ENCODE data around the gene GSTA3.
"Not testable (repeated sequence)": the region's sequence is repeated elsewhere in the genome, so short reads cannot be mapped to it uniquely, and the experiment has no call there.

Gene GSTA3

DNA sequence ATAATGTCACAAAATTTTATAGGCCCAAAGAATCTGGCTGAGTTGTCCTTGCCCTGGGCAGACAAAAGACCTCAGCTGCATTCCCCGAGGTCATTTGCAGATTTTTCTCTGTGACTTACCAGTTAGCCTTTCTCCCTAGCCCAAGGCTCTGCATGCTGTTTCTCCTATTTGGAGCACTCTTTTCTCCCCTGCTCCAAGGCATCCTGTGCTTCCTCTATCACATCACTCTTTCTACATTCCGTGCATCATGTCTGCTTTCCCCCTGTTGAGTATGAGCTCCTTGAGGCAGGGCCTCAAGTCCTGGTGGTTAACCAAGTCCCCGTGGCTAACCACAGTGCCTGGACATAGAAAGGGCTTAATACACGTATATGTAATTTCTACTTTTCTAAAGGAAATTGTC is 593 bp upstream of the GSTA3 start:
- no peak for DNase-seq (ENCODE audit: low spot score)

- DNase-seq (ENCODE audit: low spot score): no peak
These were observed 367 bp downstream of the GSTA3 start for GRCh38 chr6:52909131-52909530.

DNA sequence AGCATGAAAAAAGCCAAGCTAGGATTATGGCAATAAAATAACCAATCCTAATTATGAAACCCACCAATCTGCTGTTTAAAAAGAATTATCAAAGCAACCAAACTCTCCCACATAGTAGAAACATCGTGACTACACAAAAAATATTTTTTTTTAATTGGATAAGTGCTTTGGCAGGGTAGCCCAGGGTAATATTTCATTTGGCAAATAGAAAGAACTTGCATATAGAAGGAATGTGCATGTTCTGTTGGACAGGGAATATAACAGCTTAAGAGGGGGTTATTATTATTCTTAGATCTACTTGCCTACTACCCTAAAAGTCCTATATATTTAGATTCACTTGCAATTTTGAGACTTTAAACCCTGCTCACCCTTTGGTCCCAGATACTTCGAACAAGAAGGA is 972 bp downstream of the GSTA3 start:
- no peak for DNase-seq (ENCODE audit: low spot score)

GRCh38 chr6:52904562-52905279 is 4.8 kb downstream of the GSTA3 start:
- peak; percentile 16 for DNase-seq (ENCODE audit: low spot score)

GRCh38 chr6:52900536-52900935 is 9.0 kb downstream of the GSTA3 start:
- DNase-seq (ENCODE audit: low spot score): no peak

DNA sequence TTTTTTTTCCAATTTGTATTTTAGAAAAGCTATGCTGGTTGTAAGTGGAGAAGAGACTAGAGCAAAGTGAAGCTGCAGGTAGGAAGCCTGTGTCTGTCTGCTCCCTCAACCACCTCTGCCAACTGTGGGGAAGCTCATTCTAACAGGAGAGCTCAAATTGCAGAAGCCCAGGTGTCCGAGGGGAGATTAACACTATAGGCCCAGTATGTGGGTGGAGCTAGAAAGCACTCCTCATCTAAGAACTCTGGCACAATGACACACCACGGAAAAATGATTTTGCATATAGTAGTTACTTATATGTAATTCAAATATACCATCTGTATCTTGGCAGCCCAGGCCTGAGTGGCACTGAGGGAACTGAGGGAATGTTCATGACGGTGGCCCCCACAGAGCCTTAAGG is 13.7 kb downstream of the GSTA3 start:
- not testable (repeated sequence) for DNase-seq (ENCODE audit: low spot score)

DNA sequence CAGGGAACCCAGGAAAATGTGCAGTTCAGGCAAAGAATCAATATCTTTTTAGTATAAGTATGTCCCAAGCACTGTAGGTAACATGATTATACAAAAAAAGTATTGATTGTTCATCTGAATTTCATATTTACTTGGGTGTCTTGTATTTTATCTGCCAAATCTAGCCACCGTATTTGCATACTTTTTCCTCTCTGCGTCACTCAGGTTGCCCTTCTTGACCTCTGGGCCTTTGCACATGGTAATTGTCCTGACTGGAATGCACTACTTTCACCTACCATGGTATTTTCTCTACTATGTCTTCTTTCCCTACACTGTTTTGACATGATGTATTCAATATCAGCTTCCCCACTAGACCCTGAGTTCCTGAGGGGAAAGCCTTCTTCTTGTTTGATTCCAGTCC is 15.2 kb downstream of the GSTA3 start:
- no peak for DNase-seq (ENCODE audit: low spot score)

DNA sequence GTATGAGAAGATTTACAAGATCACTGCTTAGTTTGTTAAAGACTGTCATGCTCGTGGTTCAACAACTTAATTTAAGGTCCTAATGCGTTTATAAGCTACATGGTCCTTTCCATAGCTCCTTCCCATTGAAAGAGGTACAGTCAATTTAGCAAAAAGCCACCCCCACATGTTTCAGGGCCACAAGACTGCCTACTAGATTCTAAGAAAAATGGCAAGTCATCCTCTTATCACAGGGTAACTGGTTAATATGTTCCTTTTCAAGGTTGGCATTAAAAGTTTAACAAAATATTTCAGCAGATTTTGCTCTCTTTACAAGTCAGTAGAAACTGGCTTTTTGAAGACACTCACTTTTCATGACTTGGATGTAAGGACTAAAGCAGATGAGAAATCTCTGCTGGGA is 15.7 kb downstream of the GSTA3 start:
- DNase-seq (ENCODE audit: low spot score): no peak

DNA sequence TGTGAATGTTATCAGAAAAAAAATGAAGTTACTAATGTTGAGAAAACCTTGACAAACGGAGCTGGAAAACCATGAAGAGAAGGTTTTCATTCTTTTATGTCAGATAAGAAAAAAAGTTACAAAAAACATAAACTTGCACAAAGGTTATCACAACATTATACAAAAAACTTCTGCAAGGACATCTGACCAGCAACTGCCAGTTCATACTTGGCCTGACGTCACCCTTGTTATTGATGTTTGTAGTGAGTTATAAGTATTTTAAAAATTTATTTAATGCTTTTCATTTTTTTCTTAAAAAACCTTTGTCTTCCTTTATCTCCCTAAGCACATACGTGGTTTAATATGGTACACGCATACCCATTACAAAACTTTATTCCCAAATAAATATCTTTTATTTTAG is 16.3 kb downstream of the GSTA3 start:
- DNase-seq (ENCODE audit: low spot score): no peak

GRCh38 chr6:52890018-52890417 is 19.5 kb downstream of the GSTA3 start:
- no peak for DNase-seq (ENCODE audit: low spot score)

- no peak for DNase-seq (ENCODE audit: low spot score)
These were observed 21.5 kb downstream of the GSTA3 start for GRCh38 chr6:52887910-52888524.

GRCh38 chr6:52881996-52882841 is 27.3 kb downstream of the GSTA3 start:
- DNase-seq (ENCODE audit: low spot score): peak; percentile 88

GRCh38 chr6:52881662-52881995 is 27.9 kb downstream of the GSTA3 start:
- no peak for DNase-seq (ENCODE audit: low spot score)

GRCh38 chr6:52877786-52878185 is 31.7 kb downstream of the GSTA3 start:
- no peak for DNase-seq (ENCODE audit: low spot score)

GRCh38 chr6:52877168-52877567 is 32.3 kb downstream of the GSTA3 start:
- DNase-seq (ENCODE audit: low spot score): peak; percentile 72

DNA sequence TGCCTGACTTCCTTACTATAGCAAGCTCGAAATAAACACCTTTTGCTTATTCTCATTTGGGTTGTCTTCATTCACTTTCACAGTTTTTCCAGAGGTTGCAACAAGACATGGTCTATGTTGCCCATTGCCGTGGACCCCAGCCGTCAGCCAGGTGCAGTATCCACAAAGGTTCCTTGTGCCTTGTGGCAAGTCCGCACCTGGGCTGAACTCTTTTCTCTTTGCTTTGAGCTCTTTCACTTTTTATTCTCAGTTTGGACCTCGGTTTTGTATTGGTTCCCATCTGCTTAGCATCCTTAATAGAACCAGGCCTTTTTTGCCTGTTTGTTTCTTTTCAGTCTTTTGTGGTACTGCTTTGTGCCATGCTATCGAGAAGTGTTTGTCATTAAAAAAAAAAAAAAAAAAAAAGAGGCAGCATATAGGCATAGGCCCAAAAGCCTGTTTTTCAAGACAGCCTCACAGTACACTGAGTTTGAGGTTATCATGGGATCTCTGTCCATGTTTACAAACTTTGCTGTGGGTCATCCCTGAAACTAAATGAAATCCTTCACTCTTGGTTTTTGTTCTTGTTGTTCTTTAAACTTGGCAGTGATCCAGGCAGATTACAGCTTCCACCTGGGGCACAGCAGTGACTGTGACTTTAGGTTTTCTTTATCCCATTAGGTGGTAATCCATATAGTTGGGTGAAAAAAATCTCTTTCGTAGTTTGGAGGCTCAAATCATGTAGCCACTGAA is 33.3 kb downstream of the GSTA3 start:
- DNase-seq (ENCODE audit: low spot score): no peak

- DNase-seq (ENCODE audit: low spot score): no peak
These were observed 37.5 kb downstream of the GSTA3 start for GRCh38 chr6:52872031-52872430.

DNA sequence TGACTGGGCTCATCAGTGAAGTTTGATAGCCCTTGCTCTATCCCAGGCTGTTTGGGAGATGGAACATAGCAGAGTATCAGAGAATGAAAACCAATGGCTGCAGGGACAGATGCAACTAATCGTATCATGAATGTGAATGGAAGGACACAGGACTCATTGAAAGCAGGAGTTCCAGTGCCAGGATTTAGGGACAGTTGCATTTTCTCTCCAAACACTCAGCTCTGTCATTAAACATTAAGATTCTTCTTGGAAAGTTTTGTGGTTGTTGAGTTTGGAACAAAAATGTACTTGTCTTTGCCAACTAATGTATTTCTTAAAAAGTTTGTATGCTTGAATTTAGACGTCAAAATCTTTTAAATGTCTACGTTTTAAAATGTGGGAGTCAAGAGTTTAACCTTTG is 37.9 kb downstream of the GSTA3 start:
- DNase-seq (ENCODE audit: low spot score): no peak

DNA sequence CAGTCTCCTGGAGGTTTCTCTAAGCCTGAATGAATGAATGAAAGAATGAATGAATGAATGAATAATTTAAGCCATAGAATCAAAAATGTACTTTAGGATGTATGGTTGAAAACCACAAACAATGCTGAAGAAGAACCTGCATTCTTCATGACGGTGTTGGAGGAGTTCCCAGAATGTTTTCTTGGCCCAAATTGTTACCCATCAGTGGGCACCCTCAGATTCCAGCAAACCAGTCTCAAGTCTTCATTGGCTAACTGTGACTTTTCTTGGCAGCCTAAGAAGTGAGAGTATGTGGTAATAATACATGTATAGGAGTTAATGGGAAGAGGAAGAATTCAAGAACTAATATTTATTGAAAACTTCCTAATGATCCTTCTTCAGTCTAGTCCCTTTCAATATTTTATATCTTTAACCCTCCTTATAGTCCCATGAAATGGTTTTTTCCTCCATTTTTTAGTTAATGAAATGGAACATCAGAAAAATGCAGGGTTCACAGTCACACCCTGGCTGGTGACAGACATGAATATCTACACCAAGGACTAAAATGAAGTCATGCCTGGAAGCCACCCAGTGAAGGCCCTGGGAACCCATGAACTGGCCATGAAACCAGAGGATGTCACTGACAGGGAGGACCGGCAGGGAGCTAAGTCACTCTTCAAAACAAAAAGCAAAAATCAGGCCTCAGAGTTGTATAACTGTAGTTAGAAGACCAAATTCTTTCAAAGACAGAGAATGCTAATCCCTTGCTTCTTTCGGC is 39.0 kb downstream of the GSTA3 start:
- not testable (repeated sequence) for DNase-seq (ENCODE audit: low spot score)

DNA sequence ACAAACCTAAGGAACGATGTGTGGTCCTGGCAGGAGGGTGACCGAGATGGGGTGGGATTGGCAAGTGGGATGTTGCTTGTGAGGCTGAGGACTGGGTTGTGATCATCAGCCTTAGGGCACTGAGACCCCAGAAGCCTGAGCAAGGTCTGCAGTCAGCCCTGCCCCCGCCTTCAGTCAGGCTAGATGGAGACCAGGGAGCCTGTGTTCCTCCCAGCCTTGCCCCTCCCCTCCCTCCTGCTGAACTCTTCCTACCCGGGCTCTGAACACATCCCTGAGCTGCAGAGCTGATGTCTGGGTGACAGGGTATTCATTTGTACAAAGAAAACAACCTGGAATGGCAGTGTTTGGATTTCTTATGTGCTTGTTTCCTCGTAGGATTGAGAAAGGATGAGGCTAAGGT is 40.6 kb downstream of the GSTA3 start:
- not testable (repeated sequence) for DNase-seq (ENCODE audit: low spot score)

- DNase-seq (ENCODE audit: low spot score): no peak
These were observed 41.3 kb downstream of the GSTA3 start for GRCh38 chr6:52868240-52868639.

DNA sequence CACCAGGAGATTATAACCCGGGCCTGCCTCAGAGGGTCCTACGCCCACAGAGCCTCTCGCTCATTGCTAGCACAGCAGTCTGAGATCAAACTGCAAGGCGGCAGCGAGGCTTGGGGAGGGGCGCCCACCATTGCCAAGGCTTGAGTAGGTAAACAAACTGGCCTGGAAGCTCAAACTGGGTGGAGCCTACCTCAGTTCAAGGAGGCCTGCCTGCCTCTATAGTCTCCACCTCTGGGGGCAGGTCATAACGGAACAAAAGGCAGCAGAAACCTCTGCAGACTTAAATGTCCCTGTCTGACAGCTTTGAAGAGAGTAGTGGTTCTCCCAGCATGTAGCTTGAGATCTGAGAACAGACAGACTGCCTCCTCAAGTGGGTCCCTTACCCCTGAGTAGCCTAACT is 48.3 kb downstream of the GSTA3 start:
- DNase-seq (ENCODE audit: low spot score): not testable (repeated sequence)
